Islet of Langerhans (tissue), 1 donor: Measurements from ENCODE around the gene TTF1.

Experiments
- FAIRE-seq: peaks from one replicate; lab custom pipeline; 2011; peaks lifted over from hg19 to GRCh38; lab: Jason Lieb, UNC

The TTF1 gene

GRCh38 chr9:132406554-132407122 lies at the start of gene TTF1:
TSS of gene TTF1 (minus strand) at chr9:132406840. CDS start at chr9:132402821, 4,019 bp downstream.
- FAIRE-seq, result no peak

GRCh38 chr9:132456241-132456640 lies 49.6 kb upstream of the TTF1 start:
- no peak for FAIRE-seq

GRCh38 chr9:132451276-132451675 lies 44.6 kb upstream of the TTF1 start:
- no peak for FAIRE-seq

- FAIRE-seq, result no peak
Measured at GRCh38 chr9:132447902-132448301, 41.3 kb upstream of the TTF1 start.

- no peak for FAIRE-seq
Measured at GRCh38 chr9:132447346-132447745, 40.7 kb upstream of the TTF1 start.

GRCh38 chr9:132446887-132447286 lies 40.2 kb upstream of the TTF1 start:
- FAIRE-seq, result no peak

- FAIRE-seq, result no peak
Measured at GRCh38 chr9:132443951-132444607, 37.4 kb upstream of the TTF1 start.

- FAIRE-seq, result no peak
Measured at GRCh38 chr9:132441404-132441803, 34.8 kb upstream of the TTF1 start.

- FAIRE-seq, result no peak
Measured at GRCh38 chr9:132440735-132441134, 34.1 kb upstream of the TTF1 start.

- no peak for FAIRE-seq
Measured at GRCh38 chr9:132439153-132439552, 32.5 kb upstream of the TTF1 start.

GRCh38 chr9:132434881-132435280 lies 28.2 kb upstream of the TTF1 start:
- FAIRE-seq, result no peak

GRCh38 chr9:132430998-132431397 lies 24.4 kb upstream of the TTF1 start:
- no peak for FAIRE-seq

- FAIRE-seq, result no peak
Measured at GRCh38 chr9:132426639-132427414, 20.2 kb upstream of the TTF1 start.

- FAIRE-seq, result no peak
Measured at GRCh38 chr9:132425675-132426062, 19.0 kb upstream of the TTF1 start.

GRCh38 chr9:132424857-132425674 lies 18.4 kb upstream of the TTF1 start:
- FAIRE-seq, result no peak

- FAIRE-seq, result no peak
Measured at GRCh38 chr9:132423503-132423902, 16.9 kb upstream of the TTF1 start.

- no peak for FAIRE-seq
Measured at GRCh38 chr9:132422574-132422973, 15.9 kb upstream of the TTF1 start.

- FAIRE-seq, result no peak
Measured at GRCh38 chr9:132418726-132419363, 12.2 kb upstream of the TTF1 start.

GRCh38 chr9:132415181-132415580 lies 8.5 kb upstream of the TTF1 start:
- FAIRE-seq, result no peak

GRCh38 chr9:132414731-132415130 lies 8.1 kb upstream of the TTF1 start:
- FAIRE-seq, result no peak

- FAIRE-seq, result no peak
Measured at GRCh38 chr9:132413926-132414325, 7.3 kb upstream of the TTF1 start.

GRCh38 chr9:132412089-132412488 lies 5.4 kb upstream of the TTF1 start:
- no peak for FAIRE-seq
